Ovary (tissue), 3 donors: ENCODE measurements around the gene MYH15.

Source experiments
- POLR2A ChIP-seq: fragments of 450-650 bp; IDR thresholded peaks from one replicate; pipeline ENCODE4 v1.6.1; 2017; ENCODE audit warnings: antibody characterized with exemption, mild to moderate bottlenecking, moderate library complexity
- TF ChIP-seq, protein P1 (sequence below), 3 donors: fragments of 450-650 bp in 2 of 3; fragments of 200-600 bp in 1 of 3; IDR thresholded peaks; one replicate each; pipeline versions ENCODE4 v1.5.1 to v1.8.0; 2016 to 2022; ENCODE audit warnings: antibody characterized with exemption in 3 of 3, mild to moderate bottlenecking in 1 of 3
- donor health status: DM: no; HTN: no; CAD: no.

DNA sequence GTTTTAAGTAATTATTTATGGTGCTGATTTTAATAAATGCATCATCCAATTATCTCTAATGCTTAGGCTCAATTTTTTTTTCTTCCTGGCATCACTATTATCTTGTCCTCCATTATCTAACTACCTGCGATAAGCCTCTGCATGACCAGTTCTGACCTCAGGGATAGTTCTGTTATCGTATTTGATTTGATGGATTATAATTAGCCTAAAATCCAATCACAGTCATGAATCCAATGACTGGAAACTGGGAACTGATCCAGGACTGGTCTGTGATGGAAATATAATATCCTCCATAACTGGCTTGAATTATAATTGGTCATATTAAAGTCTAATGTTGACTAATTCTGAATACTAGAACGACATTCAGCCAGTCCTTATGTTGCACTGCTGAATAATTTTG lies 1.1 kb downstream of the MYH15 start:
- TF ChIP-seq, protein P1, sequence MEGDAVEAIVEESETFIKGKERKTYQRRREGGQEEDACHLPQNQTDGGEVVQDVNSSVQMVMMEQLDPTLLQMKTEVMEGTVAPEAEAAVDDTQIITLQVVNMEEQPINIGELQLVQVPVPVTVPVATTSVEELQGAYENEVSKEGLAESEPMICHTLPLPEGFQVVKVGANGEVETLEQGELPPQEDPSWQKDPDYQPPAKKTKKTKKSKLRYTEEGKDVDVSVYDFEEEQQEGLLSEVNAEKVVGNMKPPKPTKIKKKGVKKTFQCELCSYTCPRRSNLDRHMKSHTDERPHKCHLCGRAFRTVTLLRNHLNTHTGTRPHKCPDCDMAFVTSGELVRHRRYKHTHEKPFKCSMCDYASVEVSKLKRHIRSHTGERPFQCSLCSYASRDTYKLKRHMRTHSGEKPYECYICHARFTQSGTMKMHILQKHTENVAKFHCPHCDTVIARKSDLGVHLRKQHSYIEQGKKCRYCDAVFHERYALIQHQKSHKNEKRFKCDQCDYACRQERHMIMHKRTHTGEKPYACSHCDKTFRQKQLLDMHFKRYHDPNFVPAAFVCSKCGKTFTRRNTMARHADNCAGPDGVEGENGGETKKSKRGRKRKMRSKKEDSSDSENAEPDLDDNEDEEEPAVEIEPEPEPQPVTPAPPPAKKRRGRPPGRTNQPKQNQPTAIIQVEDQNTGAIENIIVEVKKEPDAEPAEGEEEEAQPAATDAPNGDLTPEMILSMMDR (IDR thresholded peaks at IDR 0.05): no peak
- no peak for TF ChIP-seq POLR2A
